Measurements from ENCODE around the gene PRLR. TPM values are rescaled to one million over a fixed set of nuclear protein-coding genes. Genes with fewer than 3 reads are reported as not detected.

Gene PRLR
- total and polyA plus RNA-seq, 2 of the 8 experiments (the other 6 are each of a cell fraction or from before 2014, with no cell fraction given), result 0.53 to 2.5 TPM

DNA sequence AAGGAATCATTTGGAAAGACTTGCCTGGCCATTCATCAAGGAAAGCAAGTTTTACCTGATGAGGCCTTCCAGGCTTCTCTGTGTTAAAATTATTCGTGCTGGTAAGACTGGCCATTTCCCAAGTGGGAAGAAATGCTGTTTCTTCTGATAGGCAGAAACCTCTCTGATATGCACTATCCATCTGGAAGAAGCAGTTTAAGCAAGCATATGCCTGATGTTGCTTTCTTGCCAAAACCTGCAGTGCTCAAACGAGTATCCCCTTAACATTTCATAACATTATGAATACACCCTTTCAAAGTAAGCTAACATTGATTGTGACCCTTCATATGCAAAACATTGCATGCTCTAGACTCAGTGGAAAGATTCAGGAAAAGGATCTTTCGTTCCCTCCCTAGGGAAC is 36.0 kb upstream of the PRLR start:
- DNase-seq (ENCODE audit: low read depth in 1 of 2, low spot score in 2 of 2) (no peak), FAIRE-seq (no peak)
- Histone ChIP-seq H2BK120ac (replicated peaks; ENCODE audit: low read depth, low read length) (no peak overlapping the region), H3K4me3 (ENCODE audit: extremely low read depth in 1 of 4, insufficient read depth in 2 of 4, low read depth in 3 of 4, low read length in 4 of 4) (no peak overlapping the region), H3K27me3 (replicated peaks in 1 of 4; ENCODE audit: control insufficient read depth in 3 of 4, extremely low read depth in 1 of 4, insufficient read depth in 3 of 4, low read length in 3 of 4) (no peaks in the 10 kb centered on the region), H3K4ac (replicated peaks; ENCODE audit: insufficient read length, low read depth, low read length) (no peak overlapping the region), H3K23ac (ENCODE audit: insufficient read length) (no peak overlapping the region), H3K27ac (ENCODE audit: low read depth, low read length) (no peak overlapping the region), H4K8ac (ENCODE audit: extremely low read depth, insufficient read depth, low read length) (no peak overlapping the region), H3K9ac (replicated peaks in 1 of 4; ENCODE audit: extremely low read depth in 1 of 4, low read depth in 3 of 4, low read length in 3 of 4) (no peak overlapping the region), H2AFZ (ENCODE audit: low read length) (no peak overlapping the region), H2BK20ac (ENCODE audit: low read length) (no peak overlapping the region), H3K4me1 (replicated peaks in 1 of 4; ENCODE audit: control insufficient read depth in 3 of 4, insufficient read depth in 4 of 4, low read length in 3 of 4) (peaks cover 0 to 5% (median 0%) of the 10 kb centered on the region in 4 experiments; a peak in 2 of 7 replicates), H4K5ac (ENCODE audit: insufficient read length, low read depth, low read length) (no peak overlapping the region), H4K20me1 (replicated peaks in 1 of 2; ENCODE audit: control insufficient read depth in 1 of 2, insufficient read depth in 2 of 2, low read length in 2 of 2) (no peaks in the 10 kb centered on the region), H3K79me2 (ENCODE audit: control insufficient read depth in 1 of 2, insufficient read depth in 2 of 2, low read length in 2 of 2) (no peaks in the 10 kb centered on the region), H3K14ac (ENCODE audit: insufficient read length) (no peak overlapping the region), H3K56ac (replicated peaks; ENCODE audit: insufficient read length, low read depth, low read length) (no peak overlapping the region), H2BK12ac (ENCODE audit: low read depth, low read length) (no peak overlapping the region), H2BK5ac (ENCODE audit: low read depth, low read length) (no peak overlapping the region), H4K91ac (replicated peaks; ENCODE audit: insufficient read length, low read length) (no peak overlapping the region), H3K23me2 (ENCODE audit: low read depth, low read length) (no peaks in the 10 kb centered on the region), H3K4me2 (ENCODE audit: insufficient read depth in 1 of 2, low read depth in 2 of 2, low read length in 2 of 2) (no peak overlapping the region), H2AK5ac (ENCODE audit: low read depth, low read length) (no peak overlapping the region), H3K79me1 (ENCODE audit: low read depth, low read length) (no peaks in the 10 kb centered on the region), H3K18ac (ENCODE audit: extremely low read depth, low read length) (no peak overlapping the region), H3K36me3 (ENCODE audit: control insufficient read depth in 2 of 4, insufficient read depth in 4 of 4, low read length in 3 of 4) (no peaks in the 10 kb centered on the region), H3K9me3 (ENCODE audit: insufficient read depth in 2 of 2, low read depth in 1 of 2, low read length in 1 of 2) (peaks cover 9 to 10% of the 10 kb centered on the region in 2 experiments), H2BK15ac (ENCODE audit: low read length) (no peak overlapping the region)
- WGBS, 2 experiments (ENCODE audit: extremely low coverage in 1 of 2, insufficient coverage in 1 of 2, insufficient read length in 1 of 2, insufficient replicate concordance in 2 of 2, low coverage in 1 of 2, low lambda C conversion rate in 2 of 2, missing lambda C conversion rate in 1 of 2), result 71% methylated on average over 3 of the region's 3 CpGs; no CpG with 5 or more reads in 1 of the 2 experiments
- ChIA-PET POLR2A (ENCODE audit: partially characterized antibody) (no interaction called here), CTCF (ENCODE audit: partially characterized antibody) (no interaction called here)
- TF ChIP-seq, protein P1, sequence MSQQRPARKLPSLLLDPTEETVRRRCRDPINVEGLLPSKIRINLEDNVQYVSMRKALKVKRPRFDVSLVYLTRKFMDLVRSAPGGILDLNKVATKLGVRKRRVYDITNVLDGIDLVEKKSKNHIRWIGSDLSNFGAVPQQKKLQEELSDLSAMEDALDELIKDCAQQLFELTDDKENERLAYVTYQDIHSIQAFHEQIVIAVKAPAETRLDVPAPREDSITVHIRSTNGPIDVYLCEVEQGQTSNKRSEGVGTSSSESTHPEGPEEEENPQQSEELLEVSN (IDR thresholded peaks at IDR 0.05), result no peak
